HCT116 (cell line): Measurements from ENCODE around the gene CDYL2. TPM values are rescaled to one million over a fixed set of nuclear protein-coding genes. Genes with fewer than 3 reads are reported as not detected.

Experiments
- ATAC-seq: fragments of 200-7000 bp; cut with Tn5 transposase; 2 replicates; pipeline ENCODE4 v1.9.1; 2020; ENCODE audit warnings: mild to moderate bottlenecking, moderate library complexity
- BruUV-seq: library from RNA; stranded (reverse); fragments of 400-500 nt; replicated peaks from 2 replicates; lab custom pipeline; 2021; lab: Mats Ljungman, UMichigan
- CTCF ChIA-PET: fragments of 300-600 bp; sonication (Branson Sonifier 250); formaldehyde crosslinking; loops from one replicate; lab custom pipeline; 2021; ENCODE audit warnings: antibody characterized with exemption; lab: Charles Lee
- POLR2A ChIA-PET: fragments of 300-600, 350-600 bp; sonication (Branson Sonifier 250); formaldehyde crosslinking; loops from one replicate; lab custom pipeline; 2021; ENCODE audit warnings: antibody characterized with exemption; lab: Charles Lee
- RAD21 ChIA-PET, 2 experiments: fragments of 300-600 bp; sonication (Branson Sonifier 250); formaldehyde crosslinking; loops; one replicate each; lab custom pipeline; 2023; ENCODE audit warnings: low total read pairs in 2 of 2; ENCODE audit not compliant: uncharacterized antibody in 2 of 2, unreplicated experiment in 2 of 2, low non-redundant PET in 1 of 2; lab: Charles Lee
- DNase-seq: peaks from one replicate; pipeline ENCODE4 v3.0.0-alpha.2; 2010; ENCODE audit warnings: low read depth, low spot score
- H2AFZ ChIP-seq: fragments of 200-600 bp; shearing (Covaris generic), sonication (generic); 2 replicates; pipeline ENCODE4 v1.6.1; 2017; ENCODE audit warnings: low read depth, mixed run types, mixed read lengths, antibody characterized with exemption, low read length; ENCODE audit not compliant: poor library complexity, severe bottlenecking
- H3K27ac ChIP-seq: 2 replicates; pipeline ENCODE4 v1.5.1; 2012; ENCODE audit warnings: low read depth, low read length
- H3K27me3 ChIP-seq: fragments of 200-600 bp; sonication (generic); 2 replicates; pipeline ENCODE4 v1.6.1; 2016; ENCODE audit warnings: mixed run types, low read length, mixed read lengths; ENCODE audit not compliant: insufficient read depth
- H3K36me3 ChIP-seq, 2 experiments: fragments of 200-500 bp in 1 of 2; fragments of 200-600 bp in 1 of 2; sonication (Bioruptor generic) in 1 of 2; sonication (generic) in 1 of 2; 2 replicates each; pipeline versions ENCODE4 v1.5.1 to v1.6.1; 2014 to 2016; ENCODE audit warnings: low read length in 2 of 2, inconsistent platforms in 1 of 2, mixed read lengths in 1 of 2, mixed run types in 1 of 2; ENCODE audit not compliant: insufficient read depth in 2 of 2, control insufficient read depth in 1 of 2
- H3K4me1 ChIP-seq, 2 experiments: fragments of 200-600 bp in 1 of 2; sonication (generic) in 1 of 2; 2 replicates each; pipeline versions ENCODE4 v1.5.1 to v1.6.1; 2012 to 2017; ENCODE audit warnings: low read length in 2 of 2, inconsistent platforms in 1 of 2, mild to moderate bottlenecking in 1 of 2, mixed read lengths in 1 of 2, mixed run types in 1 of 2, moderate library complexity in 1 of 2; ENCODE audit not compliant: insufficient read depth in 2 of 2, control insufficient read depth in 1 of 2
- H3K4me2 ChIP-seq: fragments of 200-600 bp; sonication (generic); 2 replicates; pipeline ENCODE4 v1.6.1; 2017; ENCODE audit warnings: mixed run types, low read length, mixed read lengths
- H3K4me3 ChIP-seq, 2 experiments: fragments of 200-600 bp in 1 of 2; sonication (generic) in 1 of 2; replicated peaks in 1 of 2; 2 replicates each; pipeline ENCODE4 v1.5.1; 2011 to 2016; ENCODE audit warnings: low read length in 2 of 2, control low read depth in 1 of 2, low read depth in 1 of 2, mild to moderate bottlenecking in 1 of 2, mixed read lengths in 1 of 2, mixed run types in 1 of 2
- H3K79me2 ChIP-seq: fragments of 200-600 bp; sonication (generic); 2 replicates; pipeline ENCODE4 v1.6.1; 2017; ENCODE audit warnings: mild to moderate bottlenecking, mixed run types, low read length, moderate library complexity, mixed read lengths; ENCODE audit not compliant: insufficient read depth
- H3K9ac ChIP-seq: fragments of 200-600 bp; sonication (generic); 2 replicates; pipeline ENCODE4 v1.6.1; 2016; ENCODE audit warnings: low read length, mixed read lengths
- H3K9me2 ChIP-seq: fragments of 200-600 bp; sonication (generic), shearing (Covaris generic); 2 replicates; pipeline ENCODE4 v1.6.1; 2017; ENCODE audit warnings: mixed run types, mild to moderate bottlenecking, moderate library complexity; ENCODE audit not compliant: insufficient read depth
- H3K9me3 ChIP-seq, 2 experiments: fragments of 200-500 bp in 1 of 2; fragments of 200-600 bp in 1 of 2; sonication (Bioruptor generic) in 1 of 2; sonication (generic) in 1 of 2; 2 replicates each; pipeline ENCODE4 v1.6.1; 2014 to 2017; ENCODE audit warnings: low read length in 2 of 2, mixed read lengths in 2 of 2, inconsistent platforms in 1 of 2, low read depth in 1 of 2, mild to moderate bottlenecking in 1 of 2, mixed run types in 1 of 2, moderate library complexity in 1 of 2; ENCODE audit not compliant: control insufficient read depth in 1 of 2, insufficient read depth in 1 of 2
- H4K20me1 ChIP-seq: fragments of 200-600 bp; sonication (generic), shearing (Covaris generic); 2 replicates; pipeline ENCODE4 v1.6.1; 2017; ENCODE audit warnings: mixed run types, mild to moderate bottlenecking, moderate library complexity; ENCODE audit not compliant: insufficient read depth
- EGR1 ChIP-seq: IDR thresholded peaks from 2 replicates; pipeline ENCODE4 v1.6.1; 2012; ENCODE audit warnings: low read depth
- POLR2A ChIP-seq: IDR thresholded peaks from 2 replicates; pipeline ENCODE4 v1.7.0; 2011; ENCODE audit warnings: borderline replicate concordance; ENCODE audit not compliant: insufficient read depth, insufficient read length; ENCODE audit errors: extremely low read depth
- REST ChIP-seq: IDR thresholded peaks from 2 replicates; pipeline ENCODE4 v1.6.1; 2012; ENCODE audit warnings: low read depth
- SRF ChIP-seq: IDR thresholded peaks from 2 replicates; pipeline ENCODE4 v1.6.1; 2012; ENCODE audit warnings: low read depth
- YY1 ChIP-seq: IDR thresholded peaks from 2 replicates; pipeline ENCODE4 v1.6.1; 2011; ENCODE audit warnings: low read length, low read depth, moderate library complexity, mild to moderate bottlenecking; ENCODE audit not compliant: insufficient replicate concordance; ENCODE audit errors: extremely low read depth
- ZFX ChIP-seq: fragments of 450-650 bp; IDR thresholded peaks from 2 replicates; pipeline ENCODE4 v1.6.1; 2017
- ZNF274 ChIP-seq: fragments of 200-500 bp; sonication (Bioruptor generic); IDR thresholded peaks from 2 replicates; pipeline ENCODE4 v1.6.1; 2014; ENCODE audit warnings: mild to moderate bottlenecking, low read depth, low read length, inconsistent platforms
- intact Hi-C: fragments of 100-400 bp; cut with micrococcal nuclease; formaldehyde crosslinking; loops from 2 replicates; pipeline ENCODE4 v1.10.0; 2022
- total RNA-seq: library from RNA; stranded (reverse); gene quantifications from one replicate; pipeline ENCODE4 v1.2.1, GENCODE V29; 2021; ENCODE audit not compliant: unreplicated experiment
- TF ChIP-seq, protein P1 (sequence below), 3 experiments: fragments of 200-600 bp in 1 of 3; sonication (generic) in 1 of 3; IDR thresholded peaks in 2 of 3; conservative IDR thresholded peaks in 1 of 3; 2 replicates each; pipeline ENCODE4 v1.5.1; 2012 to 2017; ENCODE audit warnings: low read depth in 2 of 3, low read length in 2 of 3, antibody characterized with exemption in 1 of 3, borderline replicate concordance in 1 of 3, control low read depth in 1 of 3, mild to moderate bottlenecking in 1 of 3, mixed read lengths in 1 of 3, mixed run types in 1 of 3, moderate library complexity in 1 of 3; ENCODE audit not compliant: insufficient read depth in 1 of 3
- TF ChIP-seq, protein P2 (sequence below): IDR thresholded peaks from 2 replicates; pipeline ENCODE4 v1.6.1; 2012

The CDYL2 gene
- total RNA-seq, 1 experiment from 2014 or later = 0.10 TPM

- H3K4me3 ChIP-seq = no peak overlapping the region
- no peak for TF ChIP-seq POLR2A
- no peak for TF ChIP-seq ZNF274
- TF ChIP-seq, protein P1, sequence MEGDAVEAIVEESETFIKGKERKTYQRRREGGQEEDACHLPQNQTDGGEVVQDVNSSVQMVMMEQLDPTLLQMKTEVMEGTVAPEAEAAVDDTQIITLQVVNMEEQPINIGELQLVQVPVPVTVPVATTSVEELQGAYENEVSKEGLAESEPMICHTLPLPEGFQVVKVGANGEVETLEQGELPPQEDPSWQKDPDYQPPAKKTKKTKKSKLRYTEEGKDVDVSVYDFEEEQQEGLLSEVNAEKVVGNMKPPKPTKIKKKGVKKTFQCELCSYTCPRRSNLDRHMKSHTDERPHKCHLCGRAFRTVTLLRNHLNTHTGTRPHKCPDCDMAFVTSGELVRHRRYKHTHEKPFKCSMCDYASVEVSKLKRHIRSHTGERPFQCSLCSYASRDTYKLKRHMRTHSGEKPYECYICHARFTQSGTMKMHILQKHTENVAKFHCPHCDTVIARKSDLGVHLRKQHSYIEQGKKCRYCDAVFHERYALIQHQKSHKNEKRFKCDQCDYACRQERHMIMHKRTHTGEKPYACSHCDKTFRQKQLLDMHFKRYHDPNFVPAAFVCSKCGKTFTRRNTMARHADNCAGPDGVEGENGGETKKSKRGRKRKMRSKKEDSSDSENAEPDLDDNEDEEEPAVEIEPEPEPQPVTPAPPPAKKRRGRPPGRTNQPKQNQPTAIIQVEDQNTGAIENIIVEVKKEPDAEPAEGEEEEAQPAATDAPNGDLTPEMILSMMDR (IDR thresholded peaks at IDR 0.05 in 2 of 3, conservative IDR thresholded peaks at IDR 0.05 in 1 of 3; ENCODE audit: borderline replicate concordance in 1 of 3, insufficient read depth in 1 of 3, low read depth in 2 of 3, low read length in 2 of 3) = no peak
- TF ChIP-seq YY1 = no peak
- TF ChIP-seq, all 23 proteins: peak for 0
- Histone ChIP-seq H3K27me3 (no peaks in the 10 kb centered on the region), H3K4me1 (no peaks in the 10 kb centered on the region), H2AFZ (no peak overlapping the region), H3K36me3 (no peaks in the 10 kb centered on the region), H3K9me2 (no peaks in the 10 kb centered on the region), H3K9ac (no peak overlapping the region), H3K27ac (no peak overlapping the region), H3K79me2 (no peaks in the 10 kb centered on the region), H3K4me2 (no peak overlapping the region), H3K9me3 (0 out of 4 replicates have a peak, but pooled peaks cover 0 to 5% of the 10 kb centered on the region in 2 experiments), H4K20me1 (no peaks in the 10 kb centered on the region)
- BruUV-seq = no TSS peak
- ChIA-PET POLR2A (no interaction called here), CTCF (no interaction called here), RAD21 (no interaction called here)
- no peak for DNase-seq
- intact Hi-C loops = no loop called here
- ATAC-seq = no peak
Measured at GRCh38 chr16:80844395-80844794, 40.0 kb upstream of the CDYL2 start.

GRCh38 chr16:80841231-80841630, 36.8 kb upstream of the CDYL2 start:
- H3K27ac ChIP-seq = no peak overlapping the region
- RAD21 ChIA-PET = no interaction called here
- no peaks in the 10 kb centered on the region for H3K9me2 ChIP-seq
- no peak overlapping the region for H3K9ac ChIP-seq
- H3K79me2 ChIP-seq = no peaks in the 10 kb centered on the region
- H3K36me3 ChIP-seq = no peaks in the 10 kb centered on the region
- 0 out of 2 replicates have a peak, but pooled peaks cover 4% of the 10 kb centered on the region for H3K27me3 ChIP-seq
- no peaks in the 10 kb centered on the region for H3K4me1 ChIP-seq
- no peaks in the 10 kb centered on the region for H4K20me1 ChIP-seq
- H2AFZ ChIP-seq = no peak overlapping the region
- no peak overlapping the region for H3K4me2 ChIP-seq
- H3K4me3 ChIP-seq = no peak overlapping the region
- intact Hi-C loops = no loop called here
- ATAC-seq (no peak), DNase-seq (no peak)
- BruUV-seq = no TSS peak
- H3K9me3 ChIP-seq = 0 out of 4 replicates have a peak, but pooled peaks cover 0 to 5% of the 10 kb centered on the region in 2 experiments
- CTCF ChIA-PET = no interaction called here
- POLR2A ChIA-PET = no interaction called here
- TF ChIP-seq SRF = no peak
- no peak for TF ChIP-seq REST
- TF ChIP-seq, protein P2, sequence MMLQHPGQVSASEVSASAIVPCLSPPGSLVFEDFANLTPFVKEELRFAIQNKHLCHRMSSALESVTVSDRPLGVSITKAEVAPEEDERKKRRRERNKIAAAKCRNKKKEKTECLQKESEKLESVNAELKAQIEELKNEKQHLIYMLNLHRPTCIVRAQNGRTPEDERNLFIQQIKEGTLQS = no peak
- TF ChIP-seq, protein P1 (IDR thresholded peaks at IDR 0.05 in 2 of 3, conservative IDR thresholded peaks at IDR 0.05 in 1 of 3; ENCODE audit: borderline replicate concordance in 1 of 3, insufficient read depth in 1 of 3, low read depth in 2 of 3, low read length in 2 of 3) = no peak
- TF ChIP-seq EGR1 = no peak
- TF ChIP-seq ZFX = no peak
